Measurements from ENCODE around the gene SHISAL1.
"Not testable (repeated sequence)": the region's sequence is repeated elsewhere in the genome, so short reads cannot be mapped to it uniquely, and the experiment has no call there.

Gene SHISAL1

DNA sequence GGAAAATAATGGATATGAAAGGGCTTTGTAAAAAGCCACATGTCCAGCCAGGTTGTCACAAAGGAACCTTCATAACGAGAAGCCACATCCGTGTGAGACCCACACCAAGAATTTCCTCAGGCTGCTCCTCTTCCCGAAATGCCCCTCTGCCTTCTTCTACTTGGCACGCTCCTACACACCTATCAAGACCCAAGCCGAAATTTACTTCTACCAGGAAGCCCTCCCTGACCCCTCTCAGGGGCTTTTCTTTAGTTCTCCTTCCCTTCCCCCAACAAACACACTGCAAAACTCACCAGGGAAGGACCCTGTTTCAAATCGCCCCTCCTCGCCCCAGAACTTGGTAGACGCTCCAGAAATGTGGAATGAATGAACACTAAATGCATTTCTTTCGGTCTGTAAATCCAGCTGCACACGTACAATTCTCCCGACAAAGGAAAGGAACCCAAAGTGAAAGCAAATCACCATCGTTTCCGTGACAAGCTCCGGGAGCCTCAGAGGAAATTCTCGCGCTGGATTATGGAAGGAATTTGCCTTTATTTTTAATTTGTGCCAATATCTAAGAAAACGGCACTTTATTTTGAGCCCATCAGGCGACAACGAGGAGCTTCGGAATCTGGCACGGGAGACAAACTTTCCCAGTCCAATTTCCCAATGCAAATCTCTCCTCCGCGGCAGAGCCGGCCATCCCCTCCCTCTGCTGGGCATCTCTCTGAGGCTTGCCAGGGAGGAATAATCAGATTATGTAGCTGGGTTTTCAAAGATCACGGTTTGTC lies 13.2 kb upstream of the SHISAL1 start:
- DNase-seq, result no peak

DNA sequence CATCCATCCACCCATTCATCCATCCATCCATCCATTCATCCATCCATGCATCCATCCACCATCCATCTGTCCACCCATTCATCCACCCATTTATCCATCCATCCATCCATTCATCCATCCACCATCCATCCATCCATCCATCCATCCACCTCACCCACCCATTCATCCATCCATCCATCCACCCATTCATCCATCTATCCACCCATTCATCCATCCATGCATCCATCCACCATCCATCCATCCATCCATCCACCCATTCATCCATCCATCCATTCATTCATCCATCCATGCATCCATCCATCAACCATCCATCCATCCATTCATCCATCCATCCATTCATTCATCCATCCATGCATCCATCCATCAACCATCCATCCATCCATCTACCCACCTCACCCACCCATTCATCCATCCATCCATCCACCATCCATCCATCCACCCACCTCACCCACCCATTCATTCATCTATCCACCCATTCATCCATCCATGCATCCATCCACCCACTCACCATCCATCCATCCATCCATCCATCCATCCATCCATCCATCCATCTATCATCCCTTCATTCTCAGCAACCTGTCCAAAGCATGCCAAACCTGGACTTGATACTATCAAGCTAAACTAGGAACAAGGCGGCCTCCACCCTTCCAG lies 10.5 kb upstream of the SHISAL1 start:
- not testable (repeated sequence) for DNase-seq

DNA sequence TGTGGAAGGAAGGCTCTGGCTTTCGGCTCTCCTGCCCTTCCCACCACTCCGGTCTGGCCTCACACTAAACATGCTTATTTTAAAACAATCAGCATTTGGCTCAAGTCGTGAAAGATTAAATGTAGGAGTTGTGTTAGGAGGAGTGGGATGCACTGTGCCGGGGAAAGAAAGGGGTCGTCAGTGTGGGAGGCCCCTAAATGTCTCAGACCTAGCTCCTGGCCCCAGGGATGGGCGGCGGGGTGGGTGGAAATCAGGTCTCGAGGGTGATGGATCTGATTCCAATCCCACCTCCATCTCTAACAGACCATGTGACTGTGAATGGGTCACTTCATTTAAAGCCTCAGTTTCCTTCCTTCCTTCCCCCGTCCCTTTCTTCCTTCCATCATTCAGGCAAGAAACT lies 6.9 kb upstream of the SHISAL1 start:
- no peak for DNase-seq

DNA sequence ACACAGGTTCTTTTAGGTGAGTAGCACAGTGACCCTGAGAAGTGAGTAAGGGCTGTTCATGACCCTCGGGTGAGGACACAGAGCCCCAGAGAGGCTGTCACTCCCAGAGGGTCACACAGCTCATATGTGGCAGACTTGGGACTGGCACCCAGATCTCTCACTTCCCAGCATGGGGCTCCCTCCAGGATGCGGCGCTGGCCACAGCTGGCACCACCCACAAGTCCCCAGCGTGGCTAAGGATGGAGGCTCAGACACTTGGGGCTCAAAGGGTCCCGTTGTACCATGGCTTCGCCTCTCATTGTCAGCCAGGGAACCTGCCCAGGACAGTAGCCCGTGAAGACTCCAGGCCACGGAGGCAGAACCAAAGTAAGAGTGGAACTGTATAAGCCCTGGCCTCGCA lies 6.0 kb upstream of the SHISAL1 start:
- no peak for DNase-seq

DNA sequence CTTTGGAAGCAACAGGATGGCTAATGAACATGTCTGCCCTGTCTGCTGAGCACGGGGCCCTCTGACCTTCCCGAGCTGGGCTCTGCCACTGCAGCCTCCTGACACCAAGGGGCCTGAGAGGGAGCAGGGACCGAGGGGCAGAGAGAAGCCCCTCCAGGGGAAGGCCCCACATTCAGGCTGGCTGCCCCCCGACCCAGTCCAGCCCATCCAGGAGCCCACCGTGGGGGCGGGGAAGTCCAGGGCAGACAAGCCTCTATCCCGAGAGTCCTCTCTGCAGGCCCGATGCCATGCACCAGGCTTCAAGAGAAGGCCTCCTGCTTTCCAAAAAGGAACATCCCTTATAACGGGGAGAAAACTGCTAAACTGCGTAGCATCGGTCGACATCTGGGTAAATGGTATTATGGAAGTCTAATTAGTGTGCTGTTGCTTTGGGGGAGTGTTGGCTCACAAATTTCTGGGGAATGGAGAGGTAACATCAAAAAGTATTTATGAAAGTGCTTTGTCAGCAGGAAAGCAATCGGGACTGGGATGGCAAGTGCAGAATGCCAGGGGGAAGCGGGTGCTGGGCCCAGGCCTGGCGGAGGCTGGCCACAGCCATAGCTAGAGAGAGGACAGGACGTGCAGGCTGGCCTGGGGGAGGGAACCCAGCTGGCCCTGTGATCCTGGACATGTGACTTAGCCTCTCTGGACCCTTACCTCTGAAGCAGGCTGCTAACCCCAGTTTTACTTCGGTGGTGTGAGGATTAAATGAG lies 5.3 kb upstream of the SHISAL1 start:
- no peak for DNase-seq

DNA sequence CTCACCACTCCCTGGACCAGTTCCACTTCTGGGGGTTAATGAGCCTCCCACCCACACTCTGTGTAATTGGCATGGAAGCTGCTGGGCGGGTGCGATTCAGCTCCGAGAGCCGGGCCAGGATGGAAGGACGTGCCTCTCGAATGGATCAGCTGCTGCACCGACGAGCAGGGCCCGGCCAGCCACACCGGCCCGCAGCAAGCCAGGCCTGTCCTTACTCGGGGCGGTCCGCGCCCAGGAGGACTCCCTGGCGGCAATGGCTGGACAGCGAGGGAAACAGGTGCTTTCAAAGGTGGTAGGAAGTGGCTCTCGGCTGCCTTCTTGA lies 4.3 kb upstream of the SHISAL1 start:
- DNase-seq, result no peak

DNA sequence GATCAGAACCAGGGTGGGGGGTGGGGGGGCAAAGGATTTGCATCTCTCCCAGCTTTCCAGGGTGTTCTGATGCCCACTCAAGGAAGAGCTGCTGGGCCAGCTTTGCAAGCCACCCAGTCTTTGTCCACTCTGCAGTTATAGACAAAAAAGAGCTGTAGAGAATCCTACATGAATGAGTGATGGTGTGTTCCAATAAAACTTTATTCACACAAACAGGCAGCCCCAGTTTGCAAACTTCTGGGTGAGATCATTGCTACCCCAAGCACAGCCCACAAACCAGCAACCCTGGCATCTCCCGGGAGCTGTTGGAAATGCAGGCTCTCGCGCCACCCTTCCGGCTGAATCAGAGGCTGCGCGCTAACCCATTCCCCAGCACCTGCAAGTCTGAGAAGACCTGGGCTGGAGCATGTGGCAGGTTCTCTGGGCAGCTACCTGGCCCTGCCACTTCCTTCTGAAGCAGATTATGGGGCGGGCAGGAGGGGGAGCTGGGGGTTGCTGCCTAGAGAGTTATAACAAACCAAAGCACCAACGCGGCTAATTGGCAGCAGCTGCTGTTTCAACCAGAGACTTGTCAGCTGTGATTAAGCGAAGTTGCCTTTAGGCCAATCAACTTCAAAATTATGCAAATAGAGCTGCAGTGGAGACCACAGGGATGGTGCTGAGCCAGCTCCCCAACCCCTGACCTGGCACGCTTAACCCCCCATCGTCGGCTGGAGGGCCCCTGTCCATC lies 3.8 kb upstream of the SHISAL1 start:
- peak; percentile 45 for DNase-seq

DNA sequence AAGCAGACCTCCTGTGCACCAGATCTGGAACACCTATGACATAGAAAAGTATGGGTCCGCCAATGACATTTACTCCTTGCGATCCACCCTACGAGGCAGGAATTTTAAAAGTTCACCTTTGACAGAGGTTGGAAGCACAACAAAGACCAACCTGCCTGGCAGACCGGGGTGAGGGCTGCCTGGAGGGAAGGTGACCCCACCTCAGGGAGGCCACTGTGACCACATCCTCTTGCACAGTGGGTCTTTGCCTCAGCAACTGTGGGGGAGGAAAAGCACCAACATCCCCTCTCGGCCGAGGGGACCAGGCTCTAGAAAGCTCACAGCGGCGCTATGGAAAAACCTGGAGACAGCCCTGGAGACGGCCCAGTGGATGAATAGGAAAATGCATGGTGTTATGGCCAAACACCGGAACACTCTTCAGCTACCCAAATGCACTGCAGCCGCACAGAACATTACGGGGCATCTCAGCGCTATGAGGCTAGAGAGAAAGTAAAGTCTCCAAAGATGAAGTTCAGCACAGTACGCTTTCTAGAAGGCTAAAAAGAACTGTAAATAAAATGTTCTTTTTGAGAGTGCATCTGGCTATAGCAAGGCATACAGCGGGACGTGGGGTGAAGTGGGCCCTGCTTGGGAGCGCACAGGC lies 1.8 kb upstream of the SHISAL1 start:
- no peak for DNase-seq

DNA sequence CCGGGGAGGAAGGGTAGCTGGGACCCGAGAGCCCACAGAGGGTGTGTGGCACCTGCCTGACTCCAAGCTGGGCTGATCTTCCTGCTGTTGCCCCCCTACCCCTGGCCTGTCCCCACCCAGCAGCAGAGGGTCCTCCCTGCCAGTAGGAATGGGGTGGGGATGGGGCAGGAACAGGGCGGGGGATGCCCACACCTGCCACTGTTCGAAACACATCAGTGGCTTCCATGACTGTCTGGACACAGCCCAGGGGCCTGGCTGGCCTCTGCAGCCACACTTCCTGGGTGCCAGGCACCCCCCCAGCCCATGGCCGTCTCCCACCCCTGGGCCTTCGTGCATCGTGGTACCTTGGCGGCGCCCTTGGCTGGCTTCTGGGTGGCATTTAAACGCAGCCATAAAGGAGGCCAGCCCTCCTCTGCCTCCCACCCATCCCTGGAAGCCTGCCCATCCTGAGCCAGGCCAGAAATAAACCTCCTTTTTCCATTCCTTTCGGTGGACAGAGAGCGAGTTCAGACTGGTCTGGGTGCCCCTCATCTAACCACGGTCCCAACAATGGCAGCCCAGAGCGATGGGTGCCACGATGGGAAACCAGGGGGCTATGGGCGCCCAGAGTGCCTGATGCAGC lies 745 bp upstream of the SHISAL1 start:
- no peak for DNase-seq

DNA sequence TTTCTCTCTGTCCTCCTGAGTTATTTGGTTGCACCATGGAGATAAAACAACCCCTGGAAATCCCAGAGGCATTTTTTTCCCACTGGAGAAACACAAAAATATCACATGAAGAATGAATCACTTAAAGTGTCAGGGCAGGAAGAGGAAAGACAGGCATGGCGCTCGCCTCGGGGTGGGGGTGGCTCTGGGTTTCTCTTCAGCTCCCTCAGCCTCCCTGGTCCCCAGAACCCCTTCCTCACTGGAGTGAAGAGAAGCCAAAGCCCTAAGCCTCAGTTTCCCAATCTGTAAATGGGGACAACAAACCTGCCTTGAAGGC lies 938 bp downstream of the SHISAL1 start:
- DNase-seq, result no peak

DNA sequence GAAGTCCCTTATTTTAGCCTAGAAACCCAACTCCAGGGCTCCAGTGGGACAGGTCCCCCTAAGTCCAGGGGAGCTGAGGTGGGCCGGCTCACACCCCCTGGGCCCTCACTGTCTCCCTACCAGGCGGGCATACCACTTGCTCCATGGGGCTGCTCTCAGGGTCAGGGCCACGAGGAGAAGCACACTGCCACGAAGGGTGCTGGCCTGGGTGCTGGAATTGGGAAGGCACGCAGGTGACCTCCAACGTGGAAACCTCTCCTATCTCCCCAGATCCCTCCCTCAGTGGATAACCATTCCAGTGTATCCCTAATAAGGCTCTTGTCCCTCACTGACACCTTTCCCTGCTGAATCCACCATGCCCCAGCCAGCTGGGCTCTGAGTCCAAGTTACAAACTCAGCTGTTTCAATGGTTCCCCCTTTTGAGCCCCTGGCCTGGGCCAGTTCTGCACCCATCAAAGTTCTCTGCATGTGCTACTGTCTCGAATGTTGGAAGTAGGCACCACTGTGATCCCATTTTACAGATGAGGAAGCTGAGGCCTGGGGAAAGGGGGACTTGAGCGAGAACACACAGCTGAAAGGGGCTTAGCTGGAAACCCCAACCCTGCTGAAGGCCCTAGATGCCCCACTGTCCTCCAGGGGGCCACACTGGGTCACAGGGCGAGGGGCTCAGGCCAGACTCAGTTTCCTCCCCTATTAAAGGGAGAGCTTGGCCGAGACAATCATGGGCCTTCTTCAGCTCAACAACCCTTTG lies 1.5 kb downstream of the SHISAL1 start:
- no peak for DNase-seq

DNA sequence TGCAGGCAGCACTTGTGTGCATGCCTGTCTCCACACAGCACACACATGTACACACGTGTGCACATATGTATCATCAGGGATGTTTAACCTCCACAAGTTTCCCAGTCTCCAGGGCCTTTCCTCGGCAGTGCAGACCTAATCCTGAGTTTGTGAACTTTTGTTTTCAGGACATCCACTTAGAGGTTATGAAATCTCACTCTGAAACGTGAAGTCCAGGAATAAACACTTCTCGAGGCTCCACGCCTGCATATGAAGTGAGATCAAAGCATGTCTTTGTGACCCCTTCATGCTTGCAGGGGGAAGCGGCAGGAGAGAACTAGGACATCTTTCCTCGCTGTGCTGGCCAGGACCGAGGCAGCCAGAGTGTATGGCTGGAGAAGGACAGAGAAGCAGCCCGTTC lies 3.1 kb downstream of the SHISAL1 start:
- no peak for DNase-seq

DNA sequence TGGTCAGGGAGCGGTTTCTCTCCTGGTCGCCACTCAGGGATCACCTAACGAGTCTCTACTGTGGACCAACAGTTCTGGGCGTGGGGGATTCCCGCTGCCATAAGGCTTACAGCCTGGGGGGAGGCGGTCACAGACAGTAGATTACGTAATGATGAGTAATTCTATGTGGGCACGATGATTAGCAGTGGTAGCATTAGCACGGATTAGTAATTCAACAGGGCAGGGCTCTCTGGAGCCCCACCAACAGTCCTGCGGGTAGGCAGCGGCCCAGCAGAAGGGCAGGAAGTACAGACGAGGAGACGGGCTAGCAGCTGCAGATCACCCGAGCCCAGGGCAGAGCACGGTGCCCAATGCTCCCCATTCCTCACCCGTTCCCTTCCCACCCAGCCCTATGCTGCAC lies 3.6 kb downstream of the SHISAL1 start:
- DNase-seq, result no peak

DNA sequence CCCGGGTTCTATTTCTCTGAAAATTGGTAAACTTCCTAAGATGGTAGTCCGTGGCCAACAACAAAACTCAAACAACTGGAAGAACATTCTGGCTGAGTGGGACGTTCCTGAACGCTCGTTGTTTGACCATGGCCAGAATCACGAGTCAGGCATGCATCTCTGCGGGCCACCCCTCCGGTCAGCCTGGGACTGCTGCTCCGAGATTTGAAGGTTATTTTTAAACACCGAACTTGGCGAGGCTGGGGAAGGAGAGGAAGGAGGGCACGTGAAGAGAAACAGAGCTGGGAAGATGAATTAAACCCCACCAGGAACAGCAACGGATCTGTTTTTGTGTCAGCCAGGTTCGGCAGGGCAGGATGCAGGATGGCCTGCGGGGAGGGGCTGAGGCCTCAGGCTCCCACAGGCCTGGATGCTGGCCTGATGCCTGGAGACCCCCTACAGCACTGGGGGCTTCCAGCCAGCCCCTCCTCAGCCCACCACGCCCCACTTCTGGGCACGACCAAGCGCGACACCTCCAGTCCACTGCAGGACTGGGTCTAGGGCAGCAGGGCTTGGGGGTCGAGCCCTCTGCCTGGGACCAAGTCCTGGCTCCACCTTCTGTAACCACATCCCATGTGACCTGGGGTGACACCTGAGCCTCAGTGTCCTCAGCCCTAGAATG lies 5.1 kb downstream of the SHISAL1 start:
- no peak for DNase-seq

DNA sequence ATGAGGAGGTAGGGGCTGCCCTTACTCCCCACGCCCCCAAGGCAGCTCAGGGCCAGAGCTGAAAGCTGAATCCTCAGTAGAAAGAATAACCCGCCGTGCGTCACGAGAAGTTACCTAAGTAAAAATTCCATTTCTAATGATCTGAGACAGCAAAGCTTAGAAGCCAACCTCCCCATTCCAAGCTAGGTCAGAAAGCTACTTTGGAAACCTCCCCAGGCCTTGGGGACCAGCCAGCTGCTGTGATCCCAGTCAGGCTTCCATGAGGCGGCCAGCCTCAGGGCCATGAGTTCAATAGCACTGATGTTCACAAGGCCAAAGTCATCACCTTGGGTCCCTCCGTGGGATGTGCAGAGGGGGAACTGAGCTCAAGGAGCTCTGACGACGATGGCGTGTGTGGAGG lies 6.9 kb downstream of the SHISAL1 start:
- DNase-seq, result no peak

DNA sequence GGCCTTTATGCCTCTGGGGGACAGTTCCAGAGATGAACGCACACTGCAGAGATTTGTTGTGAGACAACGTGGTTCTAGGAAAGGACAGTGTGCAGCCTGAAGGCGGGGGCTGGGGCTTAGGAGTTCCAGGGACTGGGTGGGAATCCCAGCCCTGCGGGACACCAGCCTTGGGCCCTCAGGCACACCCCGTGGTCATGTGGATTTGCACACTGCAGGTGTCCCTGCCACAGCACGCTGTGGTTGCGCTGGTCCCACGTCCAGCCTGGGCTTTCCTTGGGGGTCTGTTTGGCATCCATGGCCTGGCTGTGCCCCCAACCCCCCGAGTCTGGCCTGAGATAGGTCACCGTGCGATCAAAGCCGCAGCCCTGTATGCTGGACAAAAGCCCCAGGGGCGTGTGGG lies 7.3 kb downstream of the SHISAL1 start:
- DNase-seq, result no peak

DNA sequence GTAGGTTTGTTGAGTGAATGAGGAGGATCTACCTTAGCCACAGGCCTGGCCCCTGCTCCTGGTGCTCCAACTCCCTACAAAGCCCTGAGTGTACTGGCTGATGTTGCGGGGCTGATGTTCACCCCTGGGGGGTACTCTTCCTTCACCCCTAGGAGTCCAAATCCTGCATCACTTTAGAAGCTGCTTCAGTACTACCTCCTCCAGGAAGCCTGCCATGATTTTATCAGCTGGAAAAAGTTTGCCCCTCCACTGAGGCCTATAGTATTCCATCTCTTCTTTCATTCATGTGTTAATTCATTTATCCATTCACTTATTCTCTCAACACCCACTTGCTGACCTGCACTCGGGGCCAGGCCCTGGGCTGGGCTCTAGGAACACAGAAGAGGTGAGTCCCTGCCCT lies 7.8 kb downstream of the SHISAL1 start:
- no peak for DNase-seq

DNA sequence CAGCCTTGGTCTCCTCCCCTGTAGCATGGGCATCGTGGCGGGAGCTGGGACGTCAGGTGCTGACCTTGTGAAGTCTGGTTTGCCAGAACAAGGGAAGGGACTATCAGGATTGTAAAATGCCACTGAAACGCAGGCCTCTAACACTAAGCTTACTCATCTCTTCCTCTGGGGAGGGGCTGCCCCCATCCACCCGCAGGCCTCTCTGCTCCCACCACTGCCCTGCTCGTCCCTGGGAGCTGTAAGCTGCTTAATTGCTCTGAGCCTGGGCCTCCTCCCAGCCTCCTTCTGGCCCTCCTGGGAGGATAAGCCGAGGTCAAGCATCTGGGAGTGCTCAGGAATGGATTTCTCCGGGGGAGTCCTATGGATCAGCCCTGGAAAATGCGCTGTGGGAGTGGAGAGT lies 8.4 kb downstream of the SHISAL1 start:
- DNase-seq, result no peak

DNA sequence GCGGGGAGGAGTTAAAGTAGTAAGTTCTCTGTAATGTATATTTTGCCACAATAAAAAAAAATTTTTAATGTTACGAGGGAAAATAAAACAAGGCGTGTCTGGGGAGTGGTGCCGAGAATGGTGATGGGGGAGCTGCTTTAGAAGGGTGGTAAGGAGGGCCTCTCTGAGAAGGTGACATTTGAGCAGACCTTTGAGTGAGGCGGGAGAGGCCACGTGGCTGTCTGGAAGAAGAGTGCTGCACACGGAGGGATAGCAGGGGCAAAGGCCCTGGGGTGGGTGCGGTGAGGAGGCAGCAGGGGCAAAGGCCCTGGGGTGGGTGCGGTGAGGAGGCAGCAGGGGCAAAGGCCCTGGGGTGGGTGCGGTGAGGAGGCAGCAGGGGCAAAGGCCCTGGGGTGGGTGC lies 10.4 kb downstream of the SHISAL1 start:
- DNase-seq, result not testable (repeated sequence)

DNA sequence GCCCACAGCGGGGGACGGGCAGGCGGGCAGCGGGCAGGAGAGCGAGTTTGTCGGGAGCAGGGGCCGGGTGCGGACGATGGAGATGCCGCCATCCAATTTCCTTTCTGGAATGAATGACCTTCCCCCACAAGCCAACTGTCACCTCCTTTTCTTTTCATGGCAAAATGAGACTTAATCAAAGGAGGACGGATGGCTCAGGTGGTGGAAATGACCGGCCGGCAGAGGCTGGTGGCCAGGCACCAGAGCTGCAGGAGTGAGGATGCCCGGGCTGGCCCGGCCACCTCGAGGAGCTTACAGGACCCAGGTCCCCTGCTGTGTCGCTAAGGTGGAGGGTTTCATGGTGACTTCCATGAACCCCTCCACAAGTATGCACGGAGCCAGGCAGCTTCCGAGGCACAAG lies 11.7 kb downstream of the SHISAL1 start:
- no peak for DNase-seq

DNA sequence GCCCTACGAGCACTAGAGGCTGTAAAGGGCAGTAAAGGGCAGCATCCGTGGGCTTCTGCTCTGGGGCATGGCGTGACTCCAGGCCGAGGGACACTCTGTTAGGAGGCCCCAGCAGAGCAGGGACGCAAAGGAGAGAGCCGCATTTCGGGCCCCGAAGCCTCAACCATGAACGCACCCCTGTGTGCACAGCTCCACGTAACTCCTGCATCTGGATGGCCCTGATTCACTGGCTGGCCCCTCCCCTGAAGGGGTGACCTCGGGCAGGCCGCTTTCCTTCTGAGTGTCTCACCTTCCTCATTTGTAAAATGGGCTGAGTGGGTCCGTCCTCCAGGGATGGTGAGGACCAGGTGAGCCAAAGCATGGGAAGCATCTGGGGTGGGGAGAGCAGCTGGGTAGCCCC lies 13.6 kb downstream of the SHISAL1 start:
- no peak for DNase-seq

Data from NCI-H1436 (cell line).